BJ (cell line): ENCODE data around the gene NRG3. TPM values are rescaled to one million over a fixed set of nuclear protein-coding genes. Genes with fewer than 3 reads are reported as not detected.

ENCODE experiments used
- CTCF ChIA-PET: fragments of 350-600 bp; formaldehyde crosslinking; extraction: SDS; loops from one replicate; lab custom pipeline; 2021; ENCODE audit warnings: antibody characterized with exemption, inconsistent platforms; lab: Yijun Ruan, JAX
- POLR2A ChIA-PET: fragments of 300-600 bp; sonication (Branson Sonifier 250); formaldehyde crosslinking; extraction: SDS; loops from one replicate; lab custom pipeline; 2021; ENCODE audit warnings: antibody characterized with exemption; lab: Charles Lee
- DNase-seq: peaks from one replicate; pipeline ENCODE4 v3.0.0-alpha.2; 2011; ENCODE audit warnings: low read depth
- H3K27me3 ChIP-seq: 2 replicates; pipeline ENCODE4 v1.6.0; 2011; ENCODE audit warnings: low read length; ENCODE audit not compliant: control insufficient read depth, insufficient read depth
- H3K36me3 ChIP-seq: 2 replicates; pipeline ENCODE4 v1.5.1; 2011; ENCODE audit warnings: low read length; ENCODE audit not compliant: control insufficient read depth, insufficient read depth
- H3K4me3 ChIP-seq: 2 replicates; pipeline ENCODE4 v1.5.1; 2011; ENCODE audit warnings: low read depth, mild to moderate bottlenecking, control low read depth, low read length
- CTCF ChIP-seq: IDR thresholded peaks from 2 replicates; pipeline ENCODE4 v1.5.1; 2011; ENCODE audit warnings: low read depth, mild to moderate bottlenecking, control low read depth, inconsistent platforms, low read length, moderate library complexity; ENCODE audit not compliant: insufficient read depth
- polyA plus RNA-seq: library from polyadenylated mRNA; depleted of rRNA; stranded (reverse); fragments of >200 nt; gene quantifications from 2 replicates; pipeline ENCODE4 v1.2.3, GENCODE V29; 2011

Gene NRG3
- polyA plus RNA-seq, 1 experiment, result not detected

DNA sequence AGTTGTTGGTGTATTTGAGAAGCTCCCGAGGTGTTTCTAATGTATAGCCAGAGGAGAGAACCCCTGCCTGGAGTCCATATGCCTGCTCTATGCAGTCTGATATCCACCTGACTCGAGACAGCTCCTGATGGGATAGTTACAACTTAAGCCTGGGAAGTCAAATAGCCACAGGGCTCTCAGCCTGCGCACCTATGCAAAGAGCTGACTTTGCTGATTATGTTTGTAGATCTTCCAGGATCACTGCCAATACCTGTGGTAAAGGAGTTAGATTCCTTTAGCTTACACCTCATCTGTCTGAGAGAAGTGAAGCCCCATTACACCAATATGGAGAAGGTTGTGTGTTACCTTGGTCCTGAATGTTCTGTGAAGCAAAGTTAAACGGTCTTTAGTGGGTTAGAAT, 1063.3 kb downstream of the NRG3 start:
- Histone ChIP-seq H3K27me3 (no peaks in the 10 kb centered on the region), H3K4me3 (no peak overlapping the region), H3K36me3 (no peaks in the 10 kb centered on the region)
- ChIA-PET POLR2A (no interaction called here), CTCF (interaction anchor here (0.6 to 1.4 kb wide), 2 partner anchors 31 to 775 kb away, joined by 3 read pairs; no protein-coding TSS in a partner anchor)
- DNase-seq, result no peak
- TF ChIP-seq CTCF, result no peak

- no peaks in the 10 kb centered on the region for H3K36me3 ChIP-seq
- POLR2A ChIA-PET, result no interaction called here
- peak; percentile 51 for DNase-seq
- CTCF ChIA-PET, result interaction anchor here (1.0 kb wide), 1 partner anchor 131 kb away, joined by 4 read pairs; no protein-coding TSS in a partner anchor
- H3K27me3 ChIP-seq, result no peaks in the 10 kb centered on the region
- TF ChIP-seq CTCF, result no peak
- H3K4me3 ChIP-seq, result no peak overlapping the region
Observed at GRCh38 chr10:82942286-82943099, 1067.5 kb downstream of the NRG3 start.

DNA sequence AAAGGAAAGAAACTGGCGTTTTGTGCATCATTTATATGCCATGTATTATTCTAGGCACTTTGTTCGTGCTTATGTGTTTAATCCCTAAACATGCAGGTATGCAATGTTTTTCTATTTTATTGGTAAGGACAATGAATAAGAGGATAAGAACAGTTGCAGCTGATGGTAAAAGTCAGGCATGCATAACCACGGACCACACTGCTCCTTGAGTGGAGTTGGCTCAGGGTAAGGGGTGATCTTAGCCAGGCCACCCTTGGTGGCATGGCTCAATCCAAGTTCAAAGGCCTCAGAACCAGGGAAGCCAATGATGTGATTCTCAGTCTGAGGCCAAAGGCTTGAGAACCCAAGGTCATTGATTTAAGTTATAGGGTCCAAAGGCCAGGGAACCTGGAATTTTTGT, 1068.1 kb downstream of the NRG3 start:
- DNase-seq, result no peak
- no peak for TF ChIP-seq CTCF
- Histone ChIP-seq H3K4me3 (no peak overlapping the region), H3K36me3 (no peaks in the 10 kb centered on the region), H3K27me3 (no peaks in the 10 kb centered on the region)
- ChIA-PET POLR2A (no interaction called here), CTCF (no interaction called here)

GRCh38 chr10:82949816-82950575, 1075.0 kb downstream of the NRG3 start:
- no peak for TF ChIP-seq CTCF
- H3K27me3 ChIP-seq, result no peaks in the 10 kb centered on the region
- CTCF ChIA-PET, result no interaction called here
- H3K4me3 ChIP-seq, result no peak overlapping the region
- DNase-seq, result no peak
- no peaks in the 10 kb centered on the region for H3K36me3 ChIP-seq
- POLR2A ChIA-PET, result no interaction called here

DNA sequence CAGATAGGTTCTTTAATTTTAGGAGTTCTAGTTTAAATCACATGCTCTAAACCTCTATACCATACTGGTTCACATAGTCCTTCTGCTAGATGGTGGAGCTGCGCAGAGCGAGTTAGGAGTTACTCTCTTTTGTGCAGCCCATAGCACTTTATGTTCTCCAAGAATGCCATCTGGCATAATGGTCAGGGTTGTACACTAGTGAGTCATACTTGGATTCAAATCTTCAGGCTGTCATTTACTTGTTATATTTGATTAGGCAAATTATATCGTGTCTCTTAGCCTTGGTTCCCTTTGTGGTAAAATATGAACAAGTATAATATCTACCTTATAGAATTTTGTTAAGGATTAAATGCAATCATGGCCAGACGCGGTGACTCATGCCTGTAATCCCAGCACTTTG, 1078.3 kb downstream of the NRG3 start:
- Histone ChIP-seq H3K36me3 (no peaks in the 10 kb centered on the region), H3K4me3 (no peak overlapping the region), H3K27me3 (no peaks in the 10 kb centered on the region)
- POLR2A ChIA-PET, result no interaction called here
- CTCF ChIA-PET, result interaction anchor here (1.4 to 1.6 kb wide), 2 partner anchors 10 to 12 kb away, joined by 3 read pairs; no protein-coding TSS in a partner anchor
- DNase-seq, result no peak
- TF ChIP-seq CTCF, result no peak
